MM.1S (cell line): ENCODE data around the gene CALML5.

Source experiments
- DNase-seq: peaks from one replicate; pipeline ENCODE4 v3.0.0-alpha.2; 2015
- H2AFZ ChIP-seq: fragments of 300-600 bp; sonication (generic); 2 replicates; pipeline ENCODE4 v1.6.0; 2016; ENCODE audit warnings: antibody characterized with exemption, low read length
- H3F3A ChIP-seq: fragments of 300-600 bp; sonication (generic); 2 replicates; pipeline ENCODE4 v1.6.1; 2016; ENCODE audit warnings: mild to moderate bottlenecking, antibody characterized with exemption, low read length, moderate library complexity, mixed read lengths; ENCODE audit not compliant: insufficient read depth
- H3K27ac ChIP-seq: fragments of 300-600 bp; sonication (generic); 2 replicates; pipeline ENCODE4 v1.5.1; 2016; ENCODE audit warnings: mild to moderate bottlenecking, low read length
- H3K27me3 ChIP-seq: fragments of 300-600 bp; sonication (generic); replicated peaks from 2 replicates; pipeline ENCODE4 v1.6.0; 2016; ENCODE audit warnings: low read length; ENCODE audit not compliant: insufficient read depth
- H3K36me3 ChIP-seq: fragments of 300-600 bp; sonication (generic); replicated peaks from 2 replicates; pipeline ENCODE4 v1.6.1; 2016; ENCODE audit warnings: mild to moderate bottlenecking, low read length, mixed read lengths; ENCODE audit not compliant: insufficient read depth
- H3K4me1 ChIP-seq: fragments of 300-600 bp; sonication (generic); 2 replicates; pipeline ENCODE4 v1.6.1; 2016; ENCODE audit warnings: low read length, mixed read lengths
- H3K4me2 ChIP-seq: fragments of 300-600 bp; sonication (generic); 2 replicates; pipeline ENCODE4 v1.6.0; 2016; ENCODE audit warnings: low read depth, low read length
- H3K4me3 ChIP-seq: fragments of 300-600 bp; sonication (generic); 2 replicates; pipeline ENCODE4 v1.5.1; 2016; ENCODE audit warnings: low read length, mixed read lengths
- H3K79me2 ChIP-seq: fragments of 300-600 bp; sonication (generic); 2 replicates; pipeline ENCODE4 v1.6.1; 2016; ENCODE audit warnings: mixed run types, low read length, mixed read lengths
- H3K9ac ChIP-seq: fragments of 300-600 bp; sonication (generic); 2 replicates; pipeline ENCODE4 v1.6.1; 2016; ENCODE audit warnings: low read length, mixed read lengths
- H3K9me2 ChIP-seq: fragments of 300-600 bp; sonication (generic); replicated peaks from 2 replicates; pipeline ENCODE4 v1.6.1; 2016; ENCODE audit warnings: mild to moderate bottlenecking, low read length, mixed read lengths; ENCODE audit not compliant: insufficient read depth
- H3K9me3 ChIP-seq: fragments of 300-600 bp; sonication (generic); replicated peaks from 2 replicates; pipeline ENCODE4 v1.6.1; 2016; ENCODE audit warnings: mild to moderate bottlenecking, low read length, mixed read lengths; ENCODE audit not compliant: insufficient read depth
- H4K20me1 ChIP-seq: fragments of 300-600 bp; sonication (generic); 2 replicates; pipeline ENCODE4 v1.6.1; 2016; ENCODE audit warnings: mild to moderate bottlenecking, low read length, moderate library complexity, mixed read lengths; ENCODE audit not compliant: insufficient read depth
- EZH2 ChIP-seq: fragments of 300-600 bp; sonication (generic); optimal IDR thresholded peaks from 2 replicates; pipeline ENCODE3; 2017; ENCODE audit warnings: low read depth, mild to moderate bottlenecking, antibody characterized with exemption, low read length, mixed read lengths
- EZH2phosphoT487 ChIP-seq: fragments of 300-600 bp; sonication (generic); IDR thresholded peaks from 2 replicates; pipeline ENCODE4 v1.6.1; 2018; ENCODE audit warnings: antibody characterized with exemption, low read length
- TF ChIP-seq, protein P1 (sequence below): fragments of 300-600 bp; sonication (generic); IDR thresholded peaks from 2 replicates; pipeline ENCODE4 v1.5.1; 2016; ENCODE audit warnings: antibody characterized with exemption, low read length, mixed read lengths

CALML5 gene

DNA sequence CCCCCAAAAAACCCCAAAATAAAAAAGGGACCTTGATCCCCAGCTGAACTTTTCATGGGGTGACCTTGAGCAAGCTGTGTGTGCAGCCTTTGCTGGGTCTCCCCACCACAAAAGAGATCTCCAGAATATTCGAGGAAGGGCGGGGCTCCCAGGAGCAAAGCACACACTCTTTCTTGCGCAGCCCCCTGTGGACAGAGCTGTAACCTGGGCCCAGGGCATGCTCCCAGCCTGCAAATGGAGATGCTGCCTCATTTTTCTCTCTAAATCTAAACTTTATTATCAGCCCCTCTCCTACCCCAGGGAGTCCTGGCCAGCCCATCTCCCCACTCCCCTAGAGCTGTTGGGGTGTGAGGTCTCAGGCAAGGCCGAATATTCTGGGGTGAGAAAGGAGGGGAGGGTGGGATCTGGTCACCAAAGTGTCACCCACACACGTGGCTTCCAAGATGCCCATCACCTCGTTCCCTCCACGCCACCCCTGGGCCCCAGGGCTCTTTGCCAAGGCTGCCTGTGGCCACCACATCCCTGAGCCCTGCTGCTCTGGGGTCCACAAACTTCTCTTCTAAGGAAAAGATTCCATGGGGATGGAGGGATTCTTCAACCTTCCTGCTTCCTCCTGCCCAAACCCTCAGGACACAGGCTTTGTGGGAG lies 23.7 kb upstream of the CALML5 start:
- no peak for DNase-seq
- TF ChIP-seq EZH2: no peak
- no peak for TF ChIP-seq EZH2phosphoT487
- TF ChIP-seq, protein P1, sequence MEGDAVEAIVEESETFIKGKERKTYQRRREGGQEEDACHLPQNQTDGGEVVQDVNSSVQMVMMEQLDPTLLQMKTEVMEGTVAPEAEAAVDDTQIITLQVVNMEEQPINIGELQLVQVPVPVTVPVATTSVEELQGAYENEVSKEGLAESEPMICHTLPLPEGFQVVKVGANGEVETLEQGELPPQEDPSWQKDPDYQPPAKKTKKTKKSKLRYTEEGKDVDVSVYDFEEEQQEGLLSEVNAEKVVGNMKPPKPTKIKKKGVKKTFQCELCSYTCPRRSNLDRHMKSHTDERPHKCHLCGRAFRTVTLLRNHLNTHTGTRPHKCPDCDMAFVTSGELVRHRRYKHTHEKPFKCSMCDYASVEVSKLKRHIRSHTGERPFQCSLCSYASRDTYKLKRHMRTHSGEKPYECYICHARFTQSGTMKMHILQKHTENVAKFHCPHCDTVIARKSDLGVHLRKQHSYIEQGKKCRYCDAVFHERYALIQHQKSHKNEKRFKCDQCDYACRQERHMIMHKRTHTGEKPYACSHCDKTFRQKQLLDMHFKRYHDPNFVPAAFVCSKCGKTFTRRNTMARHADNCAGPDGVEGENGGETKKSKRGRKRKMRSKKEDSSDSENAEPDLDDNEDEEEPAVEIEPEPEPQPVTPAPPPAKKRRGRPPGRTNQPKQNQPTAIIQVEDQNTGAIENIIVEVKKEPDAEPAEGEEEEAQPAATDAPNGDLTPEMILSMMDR: no peak
- no peaks in the 10 kb centered on the region for H3K4me1 ChIP-seq

GRCh38 chr10:5519054-5519453 lies 19.7 kb upstream of the CALML5 start:
- Histone ChIP-seq H3K4me2 (no peak overlapping the region), H4K20me1 (no peaks in the 10 kb centered on the region), H3K9me3 (no peaks in the 10 kb centered on the region), H3K36me3 (no peaks in the 10 kb centered on the region), H3K27ac (no peak overlapping the region), H3K27me3 (no peaks in the 10 kb centered on the region), H3K9ac (no peak overlapping the region), H3K4me3 (no peak overlapping the region), H3F3A (no peaks in the 10 kb centered on the region), H3K79me2 (no peaks in the 10 kb centered on the region), H3K4me1 (no peaks in the 10 kb centered on the region), H3K9me2 (no peaks in the 10 kb centered on the region), H2AFZ (no peak overlapping the region)
- TF ChIP-seq, protein P1: no peak
- TF ChIP-seq EZH2phosphoT487: no peak
- no peak for DNase-seq

More for the DNA sequence above, 23.7 kb upstream of the CALML5 start:
- no peak overlapping the region for H3K9ac ChIP-seq
- H3K4me2 ChIP-seq: no peak overlapping the region
- H2AFZ ChIP-seq: no peak overlapping the region
- H3F3A ChIP-seq: no peaks in the 10 kb centered on the region
- H3K9me3 ChIP-seq: no peaks in the 10 kb centered on the region
- no peaks in the 10 kb centered on the region for H3K79me2 ChIP-seq
- H3K27ac ChIP-seq: no peak overlapping the region
- no peaks in the 10 kb centered on the region for H3K36me3 ChIP-seq
- no peak overlapping the region for H3K4me3 ChIP-seq
- no peaks in the 10 kb centered on the region for H3K9me2 ChIP-seq
- no peaks in the 10 kb centered on the region for H4K20me1 ChIP-seq
- H3K27me3 ChIP-seq: no peaks in the 10 kb centered on the region

- DNase-seq: no peak
- Histone ChIP-seq H3K9me2 (no peaks in the 10 kb centered on the region), H4K20me1 (no peaks in the 10 kb centered on the region), H3K9ac (no peak overlapping the region), H3K9me3 (no peaks in the 10 kb centered on the region), H3K27me3 (0 out of 2 replicates have a peak, but pooled peaks cover 3% of the 10 kb centered on the region), H3K27ac (no peak overlapping the region), H3K4me2 (no peak overlapping the region), H3F3A (no peaks in the 10 kb centered on the region), H3K4me1 (no peaks in the 10 kb centered on the region), H3K36me3 (no peaks in the 10 kb centered on the region), H3K79me2 (no peaks in the 10 kb centered on the region), H3K4me3 (no peak overlapping the region), H2AFZ (no peak overlapping the region)
- TF ChIP-seq EZH2phosphoT487 (no peak), EZH2 (no peak)
- TF ChIP-seq, protein P1: no peak
Observed at GRCh38 chr10:5518143-5518542, 18.8 kb upstream of the CALML5 start.
